ENCODE data around the gene DPAGT1. TPM values are rescaled to one million over a fixed set of nuclear protein-coding genes. Genes with fewer than 3 reads are reported as not detected.
"Not testable (repeated sequence)": the region's sequence is repeated elsewhere in the genome, so short reads cannot be mapped to it uniquely, and the experiment has no call there.

The DPAGT1 gene
- 38.9 and 51.5 TPM in 2 replicates for total RNA-seq (2014; rRNA removed)
- 30.5 TPM for polyA plus RNA-seq (2012)

DNA sequence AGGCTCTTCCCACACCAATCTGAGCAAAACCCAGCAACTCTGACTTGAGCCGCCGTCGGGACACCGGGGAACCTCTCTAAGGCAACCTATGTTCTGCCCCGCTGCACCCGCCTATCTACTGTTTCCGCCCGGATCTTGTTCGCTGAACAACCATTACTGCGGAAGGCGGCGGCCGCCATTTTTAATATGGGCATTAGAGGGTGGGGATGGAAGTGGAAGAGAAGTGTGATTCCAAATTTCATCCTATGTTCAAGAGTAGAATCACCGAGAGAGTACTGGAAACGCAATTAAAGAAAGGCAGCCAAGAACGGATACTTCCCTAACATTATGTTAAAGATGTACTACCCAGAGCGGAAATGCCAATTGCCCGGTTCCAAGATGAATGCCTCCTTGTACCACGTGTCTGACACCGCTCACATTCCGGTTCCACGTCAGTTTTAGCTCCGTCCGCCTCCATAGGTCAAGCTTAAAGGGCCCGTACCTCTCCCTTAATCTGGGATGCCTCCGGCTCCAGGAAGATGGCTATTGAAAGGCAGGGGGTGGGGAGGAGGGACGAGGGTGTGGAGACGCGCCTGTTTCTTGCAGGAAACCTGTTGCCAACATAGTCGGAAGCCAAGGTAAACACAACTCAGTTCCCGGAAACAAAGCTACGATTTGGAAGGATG is at the start of gene DPAGT1:
DPAGT1 (minus strand) TSS at position 95 of the 665 bp plus-strand sequence. CDS start 198 bp downstream, outside the sequence.
- peak; percentile 96 for DNase-seq (ENCODE audit: low read depth)

- DNase-seq (ENCODE audit: low read depth), result no peak
Observed at GRCh38 chr11:119149786-119150275, 48.2 kb upstream of the DPAGT1 start.

- no peak for DNase-seq (ENCODE audit: low read depth)
Observed at GRCh38 chr11:119149018-119149785, 47.5 kb upstream of the DPAGT1 start, which contains the start of gene ABCG4. TSS of gene ABCG4 (plus strand) at chr11:119149052. CDS start at chr11:119149966, 914 bp downstream.

- no peak for DNase-seq (ENCODE audit: low read depth)
Observed at GRCh38 chr11:119148720-119149017, 47.0 kb upstream of the DPAGT1 start.

GRCh38 chr11:119147604-119148333 is 46.1 kb upstream of the DPAGT1 start:
- DNase-seq (ENCODE audit: low read depth), result no peak

DNA sequence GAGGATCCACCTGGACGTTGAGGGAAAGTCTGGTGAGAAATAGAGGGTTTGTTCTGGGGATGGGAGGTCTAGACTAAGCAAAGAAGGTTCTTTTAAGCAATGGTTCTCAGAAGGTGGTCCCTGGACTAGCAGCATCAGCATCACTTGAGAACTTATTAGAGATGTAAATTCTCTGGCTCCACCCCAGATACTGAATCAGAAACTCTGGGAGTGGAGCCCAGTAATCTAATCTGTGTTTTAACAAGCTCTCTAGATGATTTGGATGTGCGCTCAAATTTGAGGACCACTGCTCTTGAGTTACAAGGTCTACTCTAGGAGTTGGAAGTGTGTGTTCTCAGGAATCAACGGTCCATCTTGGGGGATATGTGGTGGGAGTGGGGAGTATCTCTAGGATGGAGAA is 43.9 kb upstream of the DPAGT1 start:
- no peak for DNase-seq (ENCODE audit: low read depth)

GRCh38 chr11:119144825-119145486 is 43.3 kb upstream of the DPAGT1 start:
- DNase-seq (ENCODE audit: low read depth), result peak; percentile 71

DNA sequence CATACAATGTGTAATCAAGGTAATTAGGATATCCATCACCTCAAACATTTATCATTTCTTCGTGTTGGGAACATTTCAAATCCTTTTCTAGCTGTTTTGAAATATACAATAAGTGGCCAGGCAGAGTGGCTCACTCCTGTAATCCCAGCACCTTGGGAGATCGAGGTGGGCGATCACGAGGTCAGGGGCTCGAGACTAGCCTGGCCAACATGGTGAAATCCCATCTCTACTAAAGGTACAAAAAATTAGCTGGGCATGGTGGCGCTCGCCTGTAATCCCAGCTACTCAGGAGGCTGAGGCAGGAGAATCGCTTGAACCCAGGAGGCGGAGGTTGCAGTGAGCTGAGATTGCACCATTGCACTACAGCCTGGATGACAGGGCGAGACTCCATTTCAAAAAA is 37.6 kb upstream of the DPAGT1 start:
- not testable (repeated sequence) for DNase-seq (ENCODE audit: low read depth)

DNA sequence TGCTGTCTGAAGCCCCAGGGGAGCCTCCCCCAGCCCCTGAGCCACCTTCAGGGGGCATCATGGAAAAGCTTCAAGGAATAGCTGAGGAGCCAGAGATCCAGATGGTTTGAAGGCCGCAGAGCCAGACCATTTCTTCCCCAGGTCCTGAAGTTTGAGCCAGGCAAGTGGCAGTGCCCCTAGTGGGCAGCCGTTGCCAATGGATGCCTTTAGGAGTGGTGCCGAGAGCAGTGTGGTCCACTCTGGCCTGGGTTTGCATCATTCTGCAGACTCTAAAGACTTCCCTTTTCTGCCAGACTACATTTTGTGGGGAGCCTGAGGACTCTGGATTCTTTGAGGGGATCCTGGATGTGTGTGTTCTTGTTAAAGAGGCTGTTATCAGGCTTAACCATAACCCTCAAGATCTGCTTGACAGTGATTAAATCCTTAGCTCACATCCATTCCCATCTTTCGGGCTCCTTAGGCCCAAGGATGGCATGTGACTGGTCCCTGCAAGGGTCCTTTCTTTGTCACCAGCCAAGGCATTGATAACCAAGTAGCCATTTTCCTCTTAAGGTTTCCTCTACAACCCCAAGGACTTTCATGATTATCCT is 32.8 kb upstream of the DPAGT1 start:
- DNase-seq (ENCODE audit: low read depth), result no peak

DNA sequence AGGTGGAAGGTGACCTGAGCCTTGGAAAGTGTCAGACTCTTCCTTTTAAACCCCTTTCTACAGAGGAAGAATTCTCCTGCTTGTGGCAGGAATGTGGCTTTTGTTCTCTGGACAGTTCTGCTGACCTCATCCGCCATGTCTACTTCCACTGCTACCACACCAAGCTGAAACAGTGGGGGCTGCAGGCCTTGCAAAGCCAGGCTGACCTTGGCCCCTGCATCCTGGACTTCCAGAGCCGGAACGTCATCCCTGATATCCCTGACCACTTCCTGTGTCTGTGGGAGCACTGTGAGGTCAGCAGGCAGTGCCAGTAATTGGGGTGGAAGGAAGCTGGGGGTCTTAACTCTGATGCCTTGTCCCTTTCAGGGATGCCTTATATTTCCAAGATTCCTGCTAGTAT is 29.0 kb upstream of the DPAGT1 start:
- DNase-seq (ENCODE audit: low read depth), result no peak

GRCh38 chr11:119126675-119127268 is 25.1 kb upstream of the DPAGT1 start:
- DNase-seq (ENCODE audit: low read depth), result no peak

GRCh38 chr11:119125821-119126220 is 24.2 kb upstream of the DPAGT1 start:
- no peak for DNase-seq (ENCODE audit: low read depth)

DNA sequence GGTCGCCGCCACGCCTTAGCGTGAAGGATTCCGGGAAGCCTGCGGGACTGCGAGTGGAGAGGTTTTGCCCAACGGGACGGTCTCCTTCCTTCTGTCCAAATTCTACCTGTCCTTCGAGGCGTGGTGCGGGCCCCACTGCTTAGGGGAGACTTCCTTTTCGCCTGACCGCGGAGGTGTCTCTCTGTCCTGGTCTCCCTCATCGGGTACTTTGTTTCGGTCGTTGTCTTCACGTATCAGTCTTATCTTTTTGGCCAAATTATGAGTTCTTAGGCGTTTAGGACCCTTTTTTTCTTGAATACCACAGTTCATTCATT is 20.1 kb upstream of the DPAGT1 start:
- DNase-seq (ENCODE audit: low read depth), result no peak

DNA sequence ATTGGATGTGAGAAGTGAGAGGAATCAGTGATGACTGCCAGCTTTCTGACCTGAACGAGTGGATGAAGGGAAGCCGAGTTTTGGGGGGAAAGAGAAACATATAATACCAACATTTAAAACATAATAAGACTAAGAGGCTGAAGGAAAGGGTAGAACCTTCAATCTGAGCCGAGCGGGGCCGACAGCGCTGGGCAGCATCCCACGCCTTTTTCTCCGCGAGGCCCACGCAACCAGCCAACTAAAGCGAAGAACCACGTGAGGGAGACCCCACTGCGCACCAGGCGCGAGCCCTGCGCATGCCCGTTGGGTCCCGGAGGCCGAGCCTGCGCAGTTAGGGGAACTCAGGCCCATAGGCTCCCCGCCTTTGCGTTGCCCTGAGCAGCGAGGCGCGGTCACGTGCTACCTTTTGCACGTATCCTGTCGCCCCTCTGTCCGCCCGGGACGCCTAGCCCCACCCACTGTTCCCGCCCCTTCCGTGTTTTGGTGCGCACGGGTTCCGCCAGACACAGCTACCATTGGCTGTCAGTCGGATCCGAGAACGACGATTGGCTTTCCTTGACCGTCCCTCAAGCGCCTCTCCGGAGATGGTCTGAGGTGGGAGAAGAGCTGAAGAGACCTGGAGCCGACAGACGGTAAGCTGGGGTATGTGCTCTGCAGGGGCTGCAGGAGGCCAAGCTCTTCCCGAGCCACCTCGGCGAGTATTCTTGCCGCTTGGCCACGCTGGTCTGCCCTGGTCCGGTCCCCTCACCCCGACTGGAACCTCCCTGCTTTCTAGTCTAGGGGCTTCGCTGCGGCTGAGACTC is 19.6 kb upstream of the DPAGT1 start, which contains the start of gene HINFP:
HINFP (plus strand) TSS at position 573 of the 803 bp plus-strand sequence. CDS start 5,365 bp downstream, outside the sequence.
- peak; percentile 98 for DNase-seq (ENCODE audit: low read depth)

DNA sequence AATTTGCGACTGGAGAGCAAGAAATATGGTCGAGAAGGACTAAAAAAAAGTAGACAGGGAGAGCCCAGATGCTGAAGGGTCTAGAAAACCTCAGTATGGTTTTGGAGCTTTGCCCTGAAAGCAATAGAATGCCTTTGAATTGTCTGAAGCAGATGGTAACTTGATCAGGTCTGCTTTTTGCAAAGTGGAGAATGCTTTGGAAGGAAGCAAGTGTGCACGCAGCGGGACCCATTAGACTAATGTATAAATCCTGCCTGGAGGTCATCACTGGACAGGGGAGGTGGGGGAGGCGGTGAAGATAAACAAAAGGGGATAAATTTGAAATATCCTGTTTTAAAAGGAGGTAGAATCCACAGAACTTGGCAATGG is 19.0 kb upstream of the DPAGT1 start:
- DNase-seq (ENCODE audit: low read depth), result peak; percentile 35

DNA sequence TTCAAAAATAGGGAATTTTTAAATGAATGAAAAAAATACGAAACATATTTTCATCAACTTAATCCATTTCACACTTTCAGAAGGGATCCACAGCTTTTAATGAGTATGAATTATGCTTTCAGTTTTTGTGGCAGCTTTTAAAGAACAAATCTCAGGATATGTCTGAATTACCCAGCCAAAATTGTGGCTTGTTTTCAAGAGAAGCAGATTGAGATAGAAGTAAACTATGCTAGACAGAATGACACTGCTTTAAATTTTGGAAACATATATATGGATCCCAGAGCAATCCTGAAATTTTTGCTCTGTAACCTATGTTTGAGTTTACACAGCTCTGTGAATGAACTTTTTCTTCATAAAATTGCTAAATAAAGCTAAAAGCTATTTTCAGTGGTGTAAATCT is 17.3 kb upstream of the DPAGT1 start:
- DNase-seq (ENCODE audit: low read depth), result no peak

GRCh38 chr11:119118227-119118626 is 16.6 kb upstream of the DPAGT1 start:
- no peak for DNase-seq (ENCODE audit: low read depth)

DNA sequence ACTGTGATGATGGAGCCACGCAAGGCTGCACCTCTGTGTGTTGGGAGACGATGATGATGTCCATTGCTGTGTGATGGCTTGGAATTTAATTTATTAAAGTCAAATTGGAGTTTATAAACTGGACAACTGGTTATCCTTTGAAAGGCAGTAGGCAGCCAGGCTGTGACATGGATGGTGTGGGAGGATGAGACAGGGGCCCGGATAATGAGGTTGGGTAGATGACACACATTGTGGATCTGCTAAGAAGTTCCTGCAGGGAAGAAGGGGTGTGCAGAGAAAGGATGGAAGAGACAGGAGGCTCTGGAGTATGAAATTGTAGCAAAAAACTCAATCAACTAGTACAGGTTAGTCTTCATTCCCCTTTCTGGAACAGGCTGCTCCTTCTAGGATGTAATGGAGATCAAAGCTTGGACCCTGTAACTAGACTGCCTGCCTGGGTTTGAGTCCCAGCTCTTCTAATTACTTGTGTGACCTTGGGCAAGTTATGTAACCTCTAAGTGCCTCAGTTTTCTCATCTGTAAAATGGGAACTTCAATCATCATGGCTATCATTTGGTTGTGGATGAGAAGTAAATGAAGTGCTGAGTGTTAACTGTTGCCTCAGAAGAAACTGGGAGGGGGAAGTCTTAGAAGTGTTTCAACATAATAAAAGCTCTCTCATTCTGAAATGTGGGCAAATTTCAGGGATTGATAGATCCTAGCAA is 15.5 kb upstream of the DPAGT1 start:
- DNase-seq (ENCODE audit: low read depth), result no peak

DNA sequence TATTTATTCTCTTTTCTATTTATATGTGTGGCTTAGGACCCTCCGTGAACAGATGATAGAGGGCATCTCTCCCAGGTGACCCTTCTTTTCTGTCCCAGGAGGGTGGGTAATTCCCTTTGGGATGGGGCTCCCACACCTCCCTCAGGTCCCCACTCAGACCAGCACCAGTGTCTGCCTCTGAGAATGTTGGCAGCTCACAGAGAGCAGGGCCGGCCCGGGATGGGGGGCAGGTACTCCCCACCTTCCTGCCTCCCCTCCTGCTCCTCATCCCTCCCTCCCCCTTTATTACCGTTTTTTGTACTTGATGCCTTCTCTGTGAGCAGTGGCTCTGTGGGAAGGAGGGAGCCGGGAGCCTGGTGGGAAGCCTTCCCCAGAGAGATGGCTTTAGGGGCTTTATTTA is 14.9 kb upstream of the DPAGT1 start:
- no peak for DNase-seq (ENCODE audit: low read depth)

DNA sequence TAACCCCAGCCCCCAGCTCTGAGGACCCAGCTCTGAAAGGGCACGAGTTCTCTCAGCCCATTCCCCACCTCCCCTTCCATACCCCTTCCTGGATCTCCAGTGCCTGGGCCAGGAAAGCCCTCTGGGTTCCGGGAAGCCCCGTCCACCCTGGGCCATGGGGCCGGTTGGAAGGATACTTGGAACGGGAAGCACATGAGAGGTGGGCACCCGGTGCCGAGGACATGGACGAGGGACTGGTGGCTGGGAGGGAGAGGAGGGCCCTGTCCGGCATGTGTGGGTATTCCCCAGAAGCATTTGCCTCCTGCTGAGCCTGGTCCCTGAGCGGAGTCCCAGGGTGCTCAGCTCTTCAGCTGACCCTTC is 14.6 kb upstream of the DPAGT1 start:
- DNase-seq (ENCODE audit: low read depth), result no peak

All from LHCN-M2 (cell line).